A673 (cell line): ENCODE measurements around the gene KLK2. TPM values are rescaled to one million over a fixed set of nuclear protein-coding genes. Genes with fewer than 3 reads are reported as not detected.

Source experiments
- BruUV-seq: library from RNA; stranded (reverse); fragments of 400-500 nt; replicated peaks from 2 replicates; lab custom pipeline; 2021; lab: Mats Ljungman, UMichigan
- CTCF ChIA-PET: fragments of 300-600 bp; sonication (Branson Sonifier 250); formaldehyde crosslinking; loops from one replicate; lab custom pipeline; 2022; ENCODE audit warnings: antibody characterized with exemption; lab: Charles Lee
- POLR2A ChIA-PET: fragments of 300-600 bp; sonication (Branson Sonifier 250); formaldehyde crosslinking; loops from one replicate; lab custom pipeline; 2022; ENCODE audit warnings: antibody characterized with exemption; ENCODE audit not compliant: low non-redundant PET; lab: Charles Lee
- DNase-seq: peaks from one replicate; pipeline ENCODE4 v3.0.0-alpha.2; 2015; ENCODE audit warnings: low spot score
- H3K27ac ChIP-seq: fragments of 200-600 bp; sonication (generic); 2 replicates; pipeline ENCODE4 v1.5.1; 2016; ENCODE audit warnings: mixed run types, low read depth, mild to moderate bottlenecking, mixed read lengths, antibody characterized with exemption, low read length; ENCODE audit not compliant: poor library complexity, severe bottlenecking
- H3K27me3 ChIP-seq: fragments of 200-600 bp; sonication (generic); replicated peaks from 2 replicates; pipeline ENCODE4 v1.6.1; 2017; ENCODE audit warnings: mixed run types, low read depth, mild to moderate bottlenecking, mixed read lengths, antibody characterized with exemption, low read length; ENCODE audit not compliant: insufficient read depth, poor library complexity
- H3K36me3 ChIP-seq: fragments of 200-600 bp; sonication (generic); 2 replicates; pipeline ENCODE4 v1.6.1; 2016; ENCODE audit warnings: mixed run types, mild to moderate bottlenecking, mixed read lengths, antibody characterized with exemption, low read length; ENCODE audit not compliant: insufficient read depth, poor library complexity, severe bottlenecking
- H3K4me1 ChIP-seq: fragments of 200-600 bp; sonication (generic); 2 replicates; pipeline ENCODE4 v1.6.1; 2017; ENCODE audit warnings: mixed run types, mild to moderate bottlenecking, mixed read lengths, antibody characterized with exemption, low read length; ENCODE audit not compliant: insufficient read depth, poor library complexity, severe bottlenecking
- H3K4me3 ChIP-seq: fragments of 200-600 bp; sonication (generic); 2 replicates; pipeline ENCODE4 v1.5.1; 2016; ENCODE audit warnings: low read depth, mixed run types, mild to moderate bottlenecking, mixed read lengths, low read length; ENCODE audit not compliant: poor library complexity, severe bottlenecking
- H3K9me3 ChIP-seq: fragments of 200-600 bp; sonication (generic); 2 replicates; pipeline ENCODE4 v1.6.1; 2016; ENCODE audit warnings: mixed run types, low read depth, mild to moderate bottlenecking, mixed read lengths, antibody characterized with exemption, low read length; ENCODE audit not compliant: poor library complexity, severe bottlenecking
- CTCF ChIP-seq: fragments of 300-800, 200-600 bp; sonication (generic); conservative IDR thresholded peaks from 2 replicates; pipeline ENCODE4 v1.5.1; 2017; ENCODE audit warnings: low read depth, mild to moderate bottlenecking, antibody characterized with exemption, low read length, moderate library complexity, mixed read lengths
- EZH2 ChIP-seq: fragments of 200-600 bp; sonication (generic); IDR thresholded peaks from 2 replicates; pipeline ENCODE4 v1.6.1; 2017; ENCODE audit warnings: borderline replicate concordance, low read depth, mild to moderate bottlenecking, mixed read lengths, antibody characterized with exemption, low read length; ENCODE audit not compliant: poor library complexity, severe bottlenecking
- intact Hi-C: fragments of 100-400 bp; cut with micrococcal nuclease; formaldehyde crosslinking; loops from one replicate; pipeline ENCODE4 v1.10.0; 2022; ENCODE audit not compliant: unreplicated experiment
- total RNA-seq: library from RNA; stranded (reverse); gene quantifications from 2 replicates; pipeline ENCODE4 v1.2.3, GENCODE V29; 2021

KLK2 gene
- total RNA-seq, 1 experiment from 2014 or later: not detected

- intact Hi-C loops: no loop called here
- CTCF ChIA-PET: no interaction called here
- H3K27ac ChIP-seq: no peak overlapping the region
- no peaks in the 10 kb centered on the region for H3K36me3 ChIP-seq
- POLR2A ChIA-PET: no interaction called here
- BruUV-seq: no TSS peak
- no peak overlapping the region for H3K4me3 ChIP-seq
- H3K9me3 ChIP-seq: no peaks in the 10 kb centered on the region
- no peak for TF ChIP-seq EZH2
- TF ChIP-seq CTCF: no peak
- no peaks in the 10 kb centered on the region for H3K4me1 ChIP-seq
- peaks cover 58% of the 10 kb centered on the region for H3K27me3 ChIP-seq
- no peak for DNase-seq
Measured at GRCh38 chr19:50859849-50860248, 13.4 kb upstream of the KLK2 start.

- ChIA-PET POLR2A (no interaction called here), CTCF (no interaction called here)
- TF ChIP-seq CTCF (no peak), EZH2 (no peak)
- Histone ChIP-seq H3K27me3 (peaks cover 54% of the 10 kb centered on the region), H3K4me1 (no peaks in the 10 kb centered on the region), H3K4me3 (no peak overlapping the region), H3K27ac (no peak overlapping the region), H3K36me3 (no peaks in the 10 kb centered on the region), H3K9me3 (no peaks in the 10 kb centered on the region)
- intact Hi-C loops: no loop called here
- no TSS peak for BruUV-seq
- no peak for DNase-seq
Measured at GRCh38 chr19:50861010-50861409, 12.2 kb upstream of the KLK2 start.

- CTCF ChIA-PET: no interaction called here
- peaks cover 59% of the 10 kb centered on the region for H3K27me3 ChIP-seq
- no TSS peak for BruUV-seq
Measured at GRCh38 chr19:50861496-50862286, 11.5 kb upstream of the KLK2 start.

More at GRCh38 chr19:50861496-50862286, 11.5 kb upstream of the KLK2 start:
- no peaks in the 10 kb centered on the region for H3K4me1 ChIP-seq
- TF ChIP-seq EZH2 (no peak), CTCF (no peak)
- no peak overlapping the region for H3K27ac ChIP-seq
- intact Hi-C loops: no loop called here
- no peaks in the 10 kb centered on the region for H3K9me3 ChIP-seq
- H3K4me3 ChIP-seq: no peak overlapping the region
- no peaks in the 10 kb centered on the region for H3K36me3 ChIP-seq
- POLR2A ChIA-PET: no interaction called here
- DNase-seq: no peak
